Measurements from ENCODE around the gene FANCC.
"Not testable (repeated sequence)": the region's sequence is repeated elsewhere in the genome, so short reads cannot be mapped to it uniquely, and the experiment has no call there.

Gene FANCC

DNA sequence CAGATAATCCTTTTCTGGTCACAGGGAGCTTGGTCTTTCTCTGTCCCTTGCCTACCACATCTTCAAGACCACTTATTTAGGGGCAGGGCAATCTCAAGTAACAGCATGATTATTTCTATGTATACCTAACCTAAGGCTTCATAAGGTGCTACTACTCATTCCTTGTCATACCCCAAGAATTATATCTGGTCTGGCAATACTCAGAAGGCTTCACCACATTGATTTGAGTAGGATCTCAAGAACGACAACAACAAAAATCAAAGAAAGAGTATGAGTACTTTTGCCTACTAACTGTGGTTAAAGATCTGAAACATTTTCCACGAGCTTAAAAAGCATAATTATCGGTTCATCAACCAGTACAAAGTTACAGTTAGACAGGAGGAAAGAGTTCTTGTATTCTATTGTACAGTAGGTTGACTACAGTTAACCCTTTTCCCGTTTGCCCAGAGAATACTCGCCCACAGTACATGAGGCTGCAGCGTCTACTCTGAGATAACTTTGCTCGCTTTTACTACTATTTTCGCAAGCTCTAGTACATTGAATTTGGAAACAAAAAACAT lies 41.0 kb downstream of the FANCC start:
- TF ChIP-seq, protein P1, sequence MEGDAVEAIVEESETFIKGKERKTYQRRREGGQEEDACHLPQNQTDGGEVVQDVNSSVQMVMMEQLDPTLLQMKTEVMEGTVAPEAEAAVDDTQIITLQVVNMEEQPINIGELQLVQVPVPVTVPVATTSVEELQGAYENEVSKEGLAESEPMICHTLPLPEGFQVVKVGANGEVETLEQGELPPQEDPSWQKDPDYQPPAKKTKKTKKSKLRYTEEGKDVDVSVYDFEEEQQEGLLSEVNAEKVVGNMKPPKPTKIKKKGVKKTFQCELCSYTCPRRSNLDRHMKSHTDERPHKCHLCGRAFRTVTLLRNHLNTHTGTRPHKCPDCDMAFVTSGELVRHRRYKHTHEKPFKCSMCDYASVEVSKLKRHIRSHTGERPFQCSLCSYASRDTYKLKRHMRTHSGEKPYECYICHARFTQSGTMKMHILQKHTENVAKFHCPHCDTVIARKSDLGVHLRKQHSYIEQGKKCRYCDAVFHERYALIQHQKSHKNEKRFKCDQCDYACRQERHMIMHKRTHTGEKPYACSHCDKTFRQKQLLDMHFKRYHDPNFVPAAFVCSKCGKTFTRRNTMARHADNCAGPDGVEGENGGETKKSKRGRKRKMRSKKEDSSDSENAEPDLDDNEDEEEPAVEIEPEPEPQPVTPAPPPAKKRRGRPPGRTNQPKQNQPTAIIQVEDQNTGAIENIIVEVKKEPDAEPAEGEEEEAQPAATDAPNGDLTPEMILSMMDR (IDR thresholded peaks at IDR 0.05; ENCODE audit: control insufficient read depth, extremely low read depth, insufficient read depth) = no peak
- no peak overlapping the region for H3K4me3 ChIP-seq (ENCODE audit: low read depth, low read length)
- no peak for DNase-seq (ENCODE audit: low read depth)

DNA sequence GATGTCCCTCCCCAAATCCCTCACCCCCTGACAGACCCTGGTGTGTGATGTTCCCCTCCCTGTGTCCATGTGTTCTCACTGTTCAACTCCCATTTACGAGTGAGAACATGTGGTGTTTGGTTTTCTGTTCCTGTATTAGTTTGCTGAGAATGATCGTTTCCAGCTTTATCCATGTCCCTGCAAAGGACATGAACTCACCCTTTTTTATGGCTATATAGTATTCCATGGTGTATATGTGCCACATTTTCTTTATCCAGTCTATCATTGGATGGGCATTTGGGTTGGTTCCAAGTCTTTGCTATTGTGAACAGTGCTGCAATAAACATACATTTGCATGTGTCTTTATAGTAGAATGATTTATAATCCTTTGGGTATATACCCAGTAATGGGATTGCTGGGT lies 43.3 kb downstream of the FANCC start:
- DNase-seq (ENCODE audit: low read depth); H3K4me3 ChIP-seq (ENCODE audit: low read depth, low read length): not testable (repeated sequence)

DNA sequence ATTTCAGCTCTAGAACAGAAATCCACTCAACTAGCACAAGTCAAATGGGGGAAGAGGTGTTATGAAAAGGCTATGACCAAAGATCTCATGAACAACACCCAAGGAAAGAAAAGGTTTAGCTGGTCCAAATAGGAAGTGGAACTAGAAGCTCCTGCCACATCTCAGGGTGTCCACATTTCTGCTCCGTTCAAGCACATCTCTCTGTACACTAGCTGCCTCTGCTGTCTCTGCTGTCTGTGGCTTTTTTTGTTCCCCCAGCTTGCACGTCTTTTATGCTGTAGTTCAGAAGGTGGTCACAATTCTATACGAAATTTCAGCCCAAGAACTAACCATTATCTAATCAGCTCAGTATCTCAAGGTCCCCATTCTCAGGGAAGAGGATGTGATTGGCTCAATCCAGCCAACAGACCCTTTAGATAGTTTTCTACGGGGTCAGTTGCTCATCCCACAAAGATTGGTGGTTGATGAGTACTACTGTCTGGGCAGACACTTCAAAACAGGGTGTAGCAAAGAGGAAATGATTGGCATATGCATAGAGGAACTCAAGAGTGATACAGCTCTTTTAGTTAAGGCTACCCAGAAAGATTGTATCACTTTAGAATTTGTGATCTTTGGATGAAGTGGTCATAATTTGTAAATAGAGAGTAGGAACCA lies 44.0 kb downstream of the FANCC start:
- DNase-seq (ENCODE audit: low read depth) = no peak
- TF ChIP-seq, protein P1 (IDR thresholded peaks at IDR 0.05; ENCODE audit: control insufficient read depth, extremely low read depth, insufficient read depth) = no peak
- no peak overlapping the region for H3K4me3 ChIP-seq (ENCODE audit: low read depth, low read length)

DNA sequence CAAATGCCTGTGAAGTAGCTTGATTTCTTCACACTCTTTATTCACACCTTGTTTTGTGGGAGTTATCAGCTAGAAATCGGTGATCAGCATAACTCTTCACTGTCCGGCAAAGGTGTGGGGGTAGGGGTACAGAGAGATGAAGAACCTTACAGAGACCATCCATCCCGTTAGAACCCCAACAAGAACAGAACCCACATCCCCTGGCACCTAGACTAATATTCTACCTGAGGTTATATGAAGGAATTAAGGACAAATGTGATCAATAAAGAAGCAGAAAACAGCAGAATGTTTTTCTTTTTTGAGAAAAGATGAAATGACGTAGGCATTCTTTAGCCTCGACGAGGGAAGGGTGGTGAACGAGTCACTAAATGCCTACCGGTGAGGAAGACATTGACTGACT lies 44.7 kb downstream of the FANCC start:
- no peak overlapping the region for H3K4me3 ChIP-seq (ENCODE audit: low read depth, low read length)
- TF ChIP-seq, protein P1 (IDR thresholded peaks at IDR 0.05; ENCODE audit: control insufficient read depth, extremely low read depth, insufficient read depth) = no peak
- no peak for DNase-seq (ENCODE audit: low read depth)

DNA sequence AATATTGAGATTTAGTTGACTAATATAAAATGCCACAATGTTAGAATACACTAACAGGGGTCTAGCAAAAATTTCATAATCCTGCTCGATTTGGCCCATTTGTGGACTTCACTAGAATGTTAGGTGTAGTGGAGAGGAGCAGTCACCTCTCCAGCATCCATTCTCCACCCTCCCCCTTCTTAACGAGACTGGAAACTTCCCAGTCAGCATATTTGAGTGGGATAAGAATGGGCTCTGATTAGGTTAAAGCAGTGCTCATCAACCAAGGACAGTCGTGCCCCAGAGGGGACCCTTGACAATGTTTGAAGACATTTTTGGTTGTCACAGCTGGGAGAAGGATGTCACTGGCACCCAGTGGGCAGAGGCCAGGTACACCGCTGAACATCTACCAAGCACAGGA lies 46.7 kb downstream of the FANCC start:
- no peak overlapping the region for H3K4me3 ChIP-seq (ENCODE audit: low read depth, low read length)
- DNase-seq (ENCODE audit: low read depth) = no peak
- TF ChIP-seq, protein P1 (IDR thresholded peaks at IDR 0.05; ENCODE audit: control insufficient read depth, extremely low read depth, insufficient read depth) = no peak

DNA sequence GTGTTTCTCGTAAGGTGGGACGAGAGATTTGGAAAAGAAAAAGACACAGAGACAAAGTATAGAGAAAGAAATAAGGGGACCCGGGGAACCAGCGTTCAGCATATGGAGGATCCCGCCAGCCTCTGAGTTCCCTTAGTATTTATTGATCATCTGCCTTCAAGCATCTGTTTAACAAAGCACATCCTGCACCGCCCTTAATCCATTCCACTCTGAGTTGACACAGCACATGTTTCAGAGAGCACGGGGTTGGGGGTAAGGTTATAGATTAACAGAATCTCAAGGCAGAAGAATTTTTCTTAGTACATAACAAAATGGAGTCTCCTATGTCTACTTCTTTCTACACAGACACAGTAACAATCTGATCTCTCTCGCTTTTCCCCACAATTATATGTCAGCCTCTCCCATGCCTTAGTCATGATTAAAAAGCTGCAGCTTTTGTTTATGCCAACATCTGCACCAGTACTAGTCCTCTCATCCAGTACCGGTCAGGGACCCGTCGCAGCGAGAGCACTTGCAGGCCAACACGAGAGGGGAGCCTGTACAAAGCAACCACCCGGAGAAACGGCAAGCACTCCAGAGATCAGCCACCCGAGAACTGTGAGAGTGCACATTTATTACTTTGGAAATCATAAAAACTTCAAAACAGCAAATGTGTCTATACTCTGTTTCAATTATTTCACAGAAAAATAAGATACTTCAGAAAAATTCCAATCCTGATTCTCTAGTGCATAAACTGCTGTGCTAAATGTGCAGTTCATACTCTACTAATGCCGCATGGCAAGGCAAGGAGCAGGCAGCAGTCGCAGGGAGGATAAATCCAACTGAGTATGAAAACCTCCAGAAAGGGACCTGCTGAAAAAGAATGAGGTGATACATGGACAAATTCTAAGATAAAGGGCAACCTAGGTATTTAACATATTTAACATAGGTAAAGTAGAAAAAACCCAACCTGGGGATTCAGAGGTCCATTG lies 47.4 kb downstream of the FANCC start:
- not testable (repeated sequence) for H3K4me3 ChIP-seq (ENCODE audit: low read depth, low read length); DNase-seq (ENCODE audit: low read depth)

DNA sequence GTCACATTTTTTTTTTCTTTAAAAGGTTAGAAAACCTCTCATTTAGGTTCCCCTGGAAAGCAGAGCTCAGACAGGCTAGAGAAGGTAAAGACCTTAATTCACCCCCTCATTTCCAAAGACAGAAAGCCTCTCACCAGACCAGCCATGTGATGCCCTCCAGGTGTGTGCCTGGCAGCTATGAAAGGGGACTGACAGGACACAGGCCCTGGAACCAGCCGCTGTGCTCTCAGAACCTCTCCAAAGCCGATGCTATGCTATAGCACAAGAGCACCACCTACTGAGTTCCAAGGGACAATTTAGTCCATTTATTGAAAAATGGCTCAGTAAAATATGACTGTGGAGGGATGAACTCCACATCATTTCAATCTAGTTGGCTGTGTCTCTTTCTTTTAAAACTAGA lies 48.8 kb downstream of the FANCC start:
- TF ChIP-seq, protein P1 (IDR thresholded peaks at IDR 0.05; ENCODE audit: control insufficient read depth, extremely low read depth, insufficient read depth) = peak; percentile 80
- peak; percentile 47 for DNase-seq (ENCODE audit: low read depth)
- no peak overlapping the region for H3K4me3 ChIP-seq (ENCODE audit: low read depth, low read length)
